ENCODE results near the gene SPIN3.
"Not testable (repeated sequence)": the region's sequence is repeated elsewhere in the genome, so short reads cannot be mapped to it uniquely, and the experiment has no call there.

SPIN3 gene

DNA sequence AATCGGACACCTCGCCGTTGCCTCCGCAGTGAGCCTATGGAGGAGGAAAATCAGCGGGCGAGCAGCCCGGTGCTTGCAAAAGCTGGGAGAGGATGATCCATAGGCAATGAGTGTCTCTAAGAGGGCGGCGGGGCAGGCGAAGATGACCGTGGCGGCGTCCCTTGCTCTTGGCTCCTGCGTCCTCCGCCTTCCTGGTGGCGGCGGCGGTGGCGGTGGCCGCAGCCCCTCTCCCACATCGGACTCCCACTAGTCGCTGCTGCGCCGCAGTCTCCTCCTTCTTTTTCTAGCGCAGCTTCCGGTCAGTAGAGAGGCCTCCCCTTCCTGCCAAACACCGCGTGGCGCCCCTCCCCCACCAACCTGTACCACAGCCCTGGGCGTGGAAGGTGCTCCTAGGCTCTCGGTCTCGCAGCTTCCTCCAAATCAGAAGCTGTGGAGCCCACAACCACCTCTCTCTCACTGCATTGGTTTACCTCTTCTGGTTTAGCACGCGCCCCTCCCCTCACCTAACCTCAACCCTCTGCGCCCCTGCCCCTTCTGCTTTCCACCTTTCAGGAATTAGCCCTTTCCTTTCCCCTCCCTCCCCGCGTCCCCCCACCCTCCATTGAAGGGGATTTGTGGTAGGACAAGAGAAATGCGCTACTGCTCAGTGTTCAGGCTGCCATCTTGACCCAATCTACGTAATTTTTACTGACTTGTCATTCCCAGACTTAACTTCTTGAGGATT, at the start of gene SPIN3:
TSS of gene SPIN3 (minus strand) at position 271 of the 724 bp plus-strand sequence. CDS start 594 bp downstream, outside the sequence.
- DNase-seq (ENCODE audit: low read depth), result peak; percentile 23

GRCh38 chrX:57044245-57044644, 48.9 kb upstream of the SPIN3 start:
- DNase-seq (ENCODE audit: low read depth), result no peak

DNA sequence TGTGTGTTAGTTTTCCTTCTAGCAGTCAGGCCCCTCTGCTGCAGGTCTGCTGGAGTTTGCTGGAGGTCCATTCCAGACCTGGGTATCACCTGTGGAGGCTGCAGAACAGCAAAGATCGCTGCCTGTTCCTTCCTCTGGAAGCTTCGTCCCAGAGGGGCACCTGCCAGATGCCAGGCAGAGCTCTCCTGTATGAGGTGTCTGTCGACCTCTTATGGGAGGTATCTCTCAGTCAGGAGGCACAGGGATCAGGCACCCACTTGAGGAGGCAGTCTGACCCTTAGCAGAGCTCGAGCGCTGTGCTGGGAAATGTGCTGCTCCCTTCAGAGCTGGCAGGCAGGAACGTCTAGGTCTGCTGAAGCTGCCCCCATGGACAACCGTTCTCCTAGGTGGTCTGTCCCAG, 41.9 kb upstream of the SPIN3 start:
- not testable (repeated sequence) for DNase-seq (ENCODE audit: low read depth)

DNA sequence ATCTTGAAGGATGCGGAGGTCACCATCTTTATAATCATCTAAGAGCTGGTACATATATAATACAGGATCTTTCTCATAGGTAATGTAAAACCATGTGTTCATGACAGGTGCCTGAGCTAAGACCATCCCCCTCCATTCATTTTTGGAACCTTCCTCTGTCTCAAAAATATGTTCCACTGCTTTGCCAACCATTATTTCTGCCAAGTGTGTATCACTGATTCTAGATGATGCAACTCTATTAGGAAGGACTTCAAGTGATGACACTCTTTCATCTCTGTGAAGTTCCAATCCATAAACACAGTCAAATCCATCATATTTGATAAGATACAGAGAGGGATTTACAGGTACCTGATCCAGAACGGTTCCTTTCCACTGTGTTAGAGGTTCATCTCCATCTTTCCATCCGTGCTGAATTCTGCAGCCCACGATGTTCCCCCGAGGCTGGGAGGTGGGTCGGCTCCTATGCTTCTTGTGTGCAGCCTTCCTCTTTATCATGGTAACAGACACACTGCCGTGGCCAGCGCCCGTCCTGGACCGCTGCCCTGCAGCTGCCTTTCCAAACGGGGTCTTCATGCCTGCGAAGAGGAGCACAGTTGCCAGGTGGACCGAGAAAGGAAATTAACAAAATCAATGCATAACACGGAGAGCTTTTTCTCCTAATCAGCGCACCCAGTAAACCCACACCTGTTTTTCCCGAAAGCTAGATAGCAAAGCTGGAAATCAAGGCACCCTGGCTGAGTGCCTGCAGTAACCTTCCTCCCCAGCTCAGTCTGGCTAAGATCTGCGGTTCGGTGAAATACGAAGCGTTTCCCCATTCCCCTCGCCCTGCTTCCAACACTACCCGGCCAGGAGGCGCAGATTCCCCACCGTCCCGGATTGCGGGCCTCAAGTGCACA, 718 bp downstream of the SPIN3 start:
- DNase-seq (ENCODE audit: low read depth), result no peak

DNA sequence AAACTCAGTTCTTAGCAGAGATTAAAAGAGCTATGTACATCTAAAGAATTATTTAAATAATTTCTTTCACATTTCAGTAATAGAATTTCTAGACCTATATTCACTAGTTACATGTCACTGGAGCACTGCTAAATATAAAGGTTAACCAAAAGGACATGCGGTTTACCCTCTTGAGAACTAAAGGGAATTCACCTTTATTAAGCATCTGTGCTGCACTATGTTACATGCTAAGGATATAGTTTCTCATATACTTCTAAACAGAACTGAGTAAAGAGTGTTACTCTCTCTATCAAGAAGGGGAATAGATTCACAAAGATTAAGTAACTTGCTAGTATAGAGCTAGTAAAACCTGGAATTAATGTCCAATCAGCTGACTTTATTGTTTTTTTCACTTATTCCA, 7.6 kb downstream of the SPIN3 start:
- DNase-seq (ENCODE audit: low read depth), result no peak

- DNase-seq (ENCODE audit: low read depth), result no peak
Observed at GRCh38 chrX:56986138-56986537, 9.2 kb downstream of the SPIN3 start.

- DNase-seq (ENCODE audit: low read depth), result no peak
Observed at GRCh38 chrX:56978172-56978571, 17.2 kb downstream of the SPIN3 start.

DNA sequence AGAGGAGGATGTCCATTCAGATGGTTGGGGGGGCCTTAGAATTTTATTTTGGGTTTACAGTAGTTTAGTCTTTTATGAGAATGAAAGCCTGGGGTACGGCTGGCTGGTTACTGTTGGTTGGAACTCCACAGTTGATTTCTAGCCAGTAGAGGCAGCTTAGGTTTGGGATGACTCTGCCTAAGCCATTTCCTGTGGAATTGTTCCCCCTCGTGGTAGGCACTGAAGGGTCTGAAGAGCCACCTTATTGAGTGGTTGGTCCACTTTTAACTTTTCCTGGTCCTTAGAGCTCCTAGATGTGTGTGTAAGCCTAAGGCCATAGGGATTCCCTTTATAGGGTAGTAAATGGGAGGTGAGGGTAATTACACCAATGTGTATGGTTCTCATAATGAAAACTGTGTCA, 19.7 kb downstream of the SPIN3 start:
- no peak for DNase-seq (ENCODE audit: low read depth)

DNA sequence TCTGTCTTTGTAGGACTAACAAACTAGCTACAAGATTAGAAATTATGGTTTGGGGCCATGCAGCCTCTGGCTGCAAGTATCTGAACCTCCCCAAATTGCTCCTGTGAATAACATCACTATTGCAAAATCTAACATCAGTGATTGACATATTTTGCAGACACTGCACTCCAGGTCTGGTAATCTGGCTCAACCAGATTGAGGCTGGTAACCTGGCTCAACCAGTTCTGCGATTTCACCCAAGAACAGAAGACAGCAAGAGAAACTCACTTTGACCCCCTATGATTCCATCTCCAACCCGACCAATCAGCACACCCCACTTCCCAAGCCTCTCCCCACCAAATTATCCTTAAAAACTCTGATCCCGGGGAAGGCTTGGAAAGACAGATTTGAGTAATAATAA, 20.9 kb downstream of the SPIN3 start:
- no peak for DNase-seq (ENCODE audit: low read depth)

- no peak for DNase-seq (ENCODE audit: low read depth)
Observed at GRCh38 chrX:56969559-56969958, 25.8 kb downstream of the SPIN3 start.

DNA sequence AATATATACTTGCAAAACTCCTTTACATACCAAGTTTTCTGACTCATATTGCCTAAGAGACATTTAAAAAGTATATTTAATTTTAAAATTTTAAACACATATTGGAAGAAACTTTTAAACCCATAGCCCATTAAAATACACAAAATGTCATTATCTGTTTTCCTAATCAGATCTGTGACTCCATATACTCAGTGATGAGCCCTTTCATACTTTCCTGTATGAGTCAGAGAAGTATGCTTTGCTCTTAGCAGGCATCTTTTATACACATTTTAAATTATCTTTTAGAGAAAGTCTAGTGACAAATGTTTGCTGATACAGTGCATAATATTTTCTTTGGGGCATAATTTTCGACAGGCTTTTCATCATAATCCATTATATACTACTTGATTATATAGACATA, 26.4 kb downstream of the SPIN3 start:
- no peak for DNase-seq (ENCODE audit: low read depth)

- DNase-seq (ENCODE audit: low read depth), result no peak
Observed at GRCh38 chrX:56963377-56963776, 32.0 kb downstream of the SPIN3 start.

DNA sequence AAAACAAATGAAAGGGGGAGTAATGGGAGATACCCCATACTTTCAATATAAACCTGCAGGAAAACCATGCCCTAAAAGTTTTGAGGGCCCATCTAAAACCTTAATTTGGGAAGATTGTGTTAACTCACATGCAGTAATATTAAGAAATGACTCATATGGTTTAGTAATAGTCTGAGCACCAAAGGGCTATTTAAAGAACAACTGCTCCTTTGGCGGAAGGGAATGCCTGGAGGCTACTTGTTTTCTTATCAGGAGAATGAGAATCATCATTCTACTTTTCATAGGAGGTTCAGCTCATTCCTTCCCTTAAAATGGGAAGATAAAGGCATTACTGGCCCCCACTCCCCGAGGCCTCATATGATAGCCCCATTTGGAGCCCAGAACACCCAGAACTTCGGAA, 47.6 kb downstream of the SPIN3 start:
- no peak for DNase-seq (ENCODE audit: low read depth)

DNA sequence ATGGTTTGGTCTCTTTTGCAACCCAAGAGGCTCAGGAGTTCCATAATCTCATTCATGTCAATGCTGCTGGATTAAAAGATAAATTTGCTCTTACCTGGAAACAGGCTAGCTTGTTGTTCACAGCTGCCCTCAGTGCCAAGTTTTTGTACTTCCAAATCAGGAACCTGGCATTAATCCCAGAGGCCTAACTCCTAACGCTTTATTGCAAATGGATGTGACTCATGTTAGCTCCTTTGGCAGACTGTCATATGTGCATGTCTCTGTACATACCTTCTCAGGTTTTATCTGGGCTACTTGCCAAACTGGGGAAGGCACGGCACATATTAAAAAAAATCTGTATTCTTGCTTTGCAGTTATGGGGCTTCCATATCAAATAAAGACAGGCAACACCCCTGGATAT, 49.1 kb downstream of the SPIN3 start:
- DNase-seq (ENCODE audit: low read depth), result not testable (repeated sequence)

GRCh38 chrX:56945226-56945625, 50.1 kb downstream of the SPIN3 start:
- DNase-seq (ENCODE audit: low read depth), result not testable (repeated sequence)

GRCh38 chrX:56943264-56943663, 52.1 kb downstream of the SPIN3 start:
- no peak for DNase-seq (ENCODE audit: low read depth)

All from non-pigmented ciliary epithelial cell (primary cell).